ENCODE measurements around the gene MYO1F.
A peak's percentile ranks its signal among the peaks of the same experiment; 100 is the strongest.

MYO1F gene

DNA sequence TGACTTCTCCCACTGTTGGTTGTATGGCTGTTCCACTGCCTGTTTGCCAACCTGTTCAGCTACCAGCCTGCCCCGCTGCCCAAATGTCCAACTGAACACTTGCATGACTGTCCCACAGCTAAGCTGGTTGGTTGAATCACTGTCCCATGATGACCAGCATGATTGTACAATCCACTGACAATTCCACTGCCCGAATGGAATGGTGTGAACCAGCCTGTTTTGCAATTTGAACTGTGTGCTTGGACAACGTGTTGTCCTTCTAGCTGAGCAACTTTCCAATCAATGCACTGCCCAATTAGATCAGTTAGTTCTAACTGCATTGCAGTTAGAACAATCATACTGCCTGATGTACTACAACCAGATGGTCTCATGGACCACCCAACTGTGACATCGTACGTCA, 24.6 kb upstream of the MYO1F start:
- no peak overlapping the region for H3K4me3 ChIP-seq (replicated peaks in 1 of 2; ENCODE audit: low read depth in 2 of 2, low read length in 2 of 2)
- no peak for DNase-seq (ENCODE audit: low read depth in 2 of 2)
- TF ChIP-seq, protein P1, sequence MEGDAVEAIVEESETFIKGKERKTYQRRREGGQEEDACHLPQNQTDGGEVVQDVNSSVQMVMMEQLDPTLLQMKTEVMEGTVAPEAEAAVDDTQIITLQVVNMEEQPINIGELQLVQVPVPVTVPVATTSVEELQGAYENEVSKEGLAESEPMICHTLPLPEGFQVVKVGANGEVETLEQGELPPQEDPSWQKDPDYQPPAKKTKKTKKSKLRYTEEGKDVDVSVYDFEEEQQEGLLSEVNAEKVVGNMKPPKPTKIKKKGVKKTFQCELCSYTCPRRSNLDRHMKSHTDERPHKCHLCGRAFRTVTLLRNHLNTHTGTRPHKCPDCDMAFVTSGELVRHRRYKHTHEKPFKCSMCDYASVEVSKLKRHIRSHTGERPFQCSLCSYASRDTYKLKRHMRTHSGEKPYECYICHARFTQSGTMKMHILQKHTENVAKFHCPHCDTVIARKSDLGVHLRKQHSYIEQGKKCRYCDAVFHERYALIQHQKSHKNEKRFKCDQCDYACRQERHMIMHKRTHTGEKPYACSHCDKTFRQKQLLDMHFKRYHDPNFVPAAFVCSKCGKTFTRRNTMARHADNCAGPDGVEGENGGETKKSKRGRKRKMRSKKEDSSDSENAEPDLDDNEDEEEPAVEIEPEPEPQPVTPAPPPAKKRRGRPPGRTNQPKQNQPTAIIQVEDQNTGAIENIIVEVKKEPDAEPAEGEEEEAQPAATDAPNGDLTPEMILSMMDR (IDR thresholded peaks at IDR 0.05; ENCODE audit: low read depth, low read length): no peak

DNA sequence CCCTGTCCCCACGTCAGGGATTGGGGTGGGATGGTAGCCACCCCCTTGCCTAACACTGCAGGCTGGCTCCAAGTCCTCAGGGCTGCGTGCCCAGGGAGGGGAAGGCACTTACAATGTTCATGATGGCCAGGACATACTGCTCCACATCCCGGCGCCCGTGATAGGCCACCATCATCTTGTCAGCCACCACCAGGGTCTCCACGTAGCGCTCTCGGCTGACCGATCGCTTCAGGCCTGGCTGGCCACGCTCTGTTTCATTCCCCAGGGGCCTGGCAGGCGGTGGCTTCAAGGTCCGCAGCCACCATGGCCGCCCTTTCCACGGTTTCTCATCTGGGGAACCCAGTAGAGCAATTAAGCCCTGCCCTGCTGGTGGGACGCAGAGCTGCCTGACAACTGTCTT, 23.6 kb upstream of the MYO1F start:
- TF ChIP-seq, protein P1 (IDR thresholded peaks at IDR 0.05; ENCODE audit: low read depth, low read length): no peak
- no peak for DNase-seq (ENCODE audit: low read depth in 2 of 2)
- H3K4me3 ChIP-seq (replicated peaks in 1 of 2; ENCODE audit: low read depth in 2 of 2, low read length in 2 of 2): no peak overlapping the region

DNA sequence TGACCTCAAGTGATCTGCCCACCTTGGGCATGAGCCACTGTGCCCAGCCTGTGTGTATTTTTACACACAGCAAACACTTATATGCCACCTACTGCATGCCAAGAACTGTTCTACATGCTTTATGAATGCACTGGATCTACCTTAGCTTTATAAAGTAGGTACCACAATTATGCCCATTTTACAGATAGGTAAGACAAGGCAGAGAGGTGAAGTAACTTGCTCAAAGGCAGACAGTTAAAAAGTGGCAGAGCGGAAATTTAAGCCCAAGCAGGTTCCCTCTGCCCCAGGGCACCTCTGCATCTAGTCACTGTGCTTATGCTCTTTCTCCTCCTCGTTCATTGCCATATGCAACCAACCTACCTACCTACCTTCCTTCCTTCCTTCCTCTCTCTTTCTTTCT, 22.8 kb upstream of the MYO1F start:
- TF ChIP-seq, protein P1 (IDR thresholded peaks at IDR 0.05; ENCODE audit: low read depth, low read length): no peak
- H3K4me3 ChIP-seq (replicated peaks in 1 of 2; ENCODE audit: low read depth in 2 of 2, low read length in 2 of 2): no peak overlapping the region
- no peak for DNase-seq (ENCODE audit: low read depth in 2 of 2)

DNA sequence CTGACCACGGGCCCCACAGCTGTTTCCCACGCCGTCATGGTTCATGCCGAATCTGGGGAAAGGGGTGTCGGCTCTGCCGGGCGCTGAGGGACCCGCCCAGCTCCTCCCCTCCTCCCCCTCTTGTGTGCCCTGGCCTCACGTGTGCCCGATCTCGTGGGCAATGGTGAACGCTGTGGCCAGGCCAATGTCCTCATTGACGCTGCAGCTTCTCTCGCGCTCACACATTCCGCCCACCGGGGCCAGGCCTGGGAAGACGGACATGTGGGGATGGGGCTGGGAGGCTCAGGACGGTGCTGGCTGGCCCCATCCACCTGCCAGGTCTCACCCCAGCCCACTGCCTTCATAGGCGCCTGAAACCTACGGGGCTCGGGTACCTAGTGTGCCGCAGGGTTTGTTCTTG, 18.9 kb upstream of the MYO1F start:
- DNase-seq (ENCODE audit: low read depth in 2 of 2): no peak
- TF ChIP-seq, protein P1 (IDR thresholded peaks at IDR 0.05; ENCODE audit: low read depth, low read length): no peak
- H3K4me3 ChIP-seq (replicated peaks in 1 of 2; ENCODE audit: low read depth in 2 of 2, low read length in 2 of 2): no peak overlapping the region

DNA sequence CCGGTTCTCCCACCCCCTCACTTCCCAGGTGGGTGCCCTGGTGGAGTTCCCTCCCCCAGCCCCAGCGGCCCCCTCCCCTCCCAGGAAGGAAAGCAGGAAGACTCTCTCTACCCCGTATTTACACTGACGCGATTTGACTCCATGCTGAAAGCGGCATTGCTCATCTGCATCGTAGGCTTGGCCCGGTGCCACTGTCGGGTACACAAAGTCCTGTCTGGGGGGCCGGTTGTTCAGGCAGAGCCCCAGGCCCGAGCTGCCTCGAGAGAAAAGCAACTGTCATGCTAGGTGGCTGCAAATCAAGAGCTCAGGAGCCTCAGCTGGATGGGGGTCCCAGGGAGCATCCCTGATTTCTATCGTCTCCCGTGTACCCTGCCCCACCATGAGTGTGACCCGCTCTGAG, 18.4 kb upstream of the MYO1F start:
- no peak for DNase-seq (ENCODE audit: low read depth in 2 of 2)
- TF ChIP-seq, protein P1 (IDR thresholded peaks at IDR 0.05; ENCODE audit: low read depth, low read length): no peak
- no peak overlapping the region for H3K4me3 ChIP-seq (replicated peaks in 1 of 2; ENCODE audit: low read depth in 2 of 2, low read length in 2 of 2)

DNA sequence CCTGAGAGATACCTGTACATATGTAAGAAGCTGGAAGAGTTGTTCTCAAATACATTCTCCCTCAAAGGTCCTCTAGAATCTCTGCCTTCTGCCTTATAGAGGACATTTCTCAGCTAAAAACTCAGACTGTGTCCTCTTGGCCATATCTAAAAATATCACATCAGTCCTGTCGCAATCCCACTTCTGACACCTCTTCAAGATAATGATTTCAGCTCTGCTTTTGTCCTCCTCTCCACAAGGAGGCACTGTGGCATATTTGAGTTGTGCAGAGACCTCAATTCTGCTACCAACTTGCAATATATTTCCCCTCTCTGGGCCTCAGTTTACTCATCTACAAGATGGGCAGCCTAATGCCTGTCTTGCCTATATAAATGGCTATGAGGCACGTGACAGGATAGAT, 16.7 kb upstream of the MYO1F start:
- no peak overlapping the region for H3K4me3 ChIP-seq (replicated peaks in 1 of 2; ENCODE audit: low read depth in 2 of 2, low read length in 2 of 2)
- DNase-seq (ENCODE audit: low read depth in 2 of 2): peak in 1 of 2 donors; percentile 21
- TF ChIP-seq, protein P1 (IDR thresholded peaks at IDR 0.05; ENCODE audit: low read depth, low read length): peak; percentile 19

DNA sequence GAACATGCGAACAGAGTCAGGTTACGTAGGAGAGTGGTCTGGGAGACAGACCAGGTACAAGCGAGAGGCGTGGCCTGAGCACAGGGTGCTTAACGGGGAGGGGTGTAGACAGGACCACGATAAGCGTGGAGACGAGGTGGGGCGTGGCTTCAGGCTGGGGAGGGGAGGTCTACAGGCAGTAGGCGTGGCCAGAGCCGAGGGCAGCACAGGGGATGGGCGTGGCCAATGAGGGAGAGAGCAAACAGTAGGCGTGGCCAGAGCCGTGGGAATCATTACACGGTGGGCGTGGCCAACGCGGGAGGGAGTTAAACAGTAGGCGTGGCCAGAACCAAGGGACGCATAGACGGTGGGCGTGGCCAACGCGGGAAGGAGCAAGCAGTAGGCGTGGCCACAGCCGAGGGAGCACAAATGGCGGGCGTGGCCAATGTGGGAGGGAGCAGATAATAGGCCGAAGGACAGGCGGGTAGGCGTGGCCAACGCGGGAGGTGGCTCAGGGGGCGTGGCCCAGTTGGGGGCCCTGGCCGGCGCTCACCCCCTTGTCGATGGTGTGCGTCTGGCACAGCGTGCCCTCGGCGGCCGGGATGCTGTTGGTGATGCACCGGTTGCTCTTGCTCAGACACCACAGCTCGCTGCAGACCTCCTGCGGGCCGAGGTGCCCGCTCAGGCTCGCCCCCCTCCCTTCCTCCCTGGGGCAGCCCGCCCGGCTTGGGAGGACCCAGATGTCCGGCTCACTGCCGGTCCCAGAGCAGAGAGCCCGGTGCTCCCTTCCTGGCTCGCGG, 15.2 kb upstream of the MYO1F start:
- peak overlapping the region; percentile 39 to 43 for H3K4me3 ChIP-seq (replicated peaks in 1 of 2; ENCODE audit: low read depth in 2 of 2, low read length in 2 of 2)
- peak; percentile 97 to 98 for DNase-seq (ENCODE audit: low read depth in 2 of 2)
- TF ChIP-seq, protein P1 (IDR thresholded peaks at IDR 0.05; ENCODE audit: low read depth, low read length): no peak
